Fibroblast of skin of right biceps (primary cell): ENCODE data around the gene BHLHA9.
"Not testable (repeated sequence)": the region's sequence is repeated elsewhere in the genome, so short reads cannot be mapped to it uniquely, and the experiment has no call there.

Experiments used
- DNase-seq: peaks from one replicate; pipeline ENCODE4 v3.0.0-alpha.2; 2013

The BHLHA9 gene

GRCh38 chr17:1302761-1303160, 32.5 kb downstream of the BHLHA9 start:
- DNase-seq, result no peak

DNA sequence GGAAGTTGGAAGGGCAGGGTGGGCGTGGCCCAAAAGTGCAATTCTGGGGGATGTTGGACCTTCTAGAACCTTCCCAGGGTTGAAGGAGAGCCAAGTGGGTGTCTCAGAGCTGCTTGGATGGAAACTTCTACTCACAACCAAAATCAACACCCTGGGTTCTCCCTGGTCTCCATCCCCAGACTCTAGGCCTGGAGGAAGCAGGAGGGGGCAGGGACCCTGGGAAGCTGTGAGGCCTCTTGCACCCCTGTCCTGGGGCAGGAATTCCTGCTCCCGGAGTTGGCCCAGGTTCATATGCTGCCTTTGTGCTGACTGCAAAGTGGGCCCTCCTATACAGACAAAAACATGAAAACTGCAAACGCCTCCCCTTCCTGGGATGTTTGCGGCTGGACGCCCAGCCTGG, 34.3 kb downstream of the BHLHA9 start:
- DNase-seq, result no peak

DNA sequence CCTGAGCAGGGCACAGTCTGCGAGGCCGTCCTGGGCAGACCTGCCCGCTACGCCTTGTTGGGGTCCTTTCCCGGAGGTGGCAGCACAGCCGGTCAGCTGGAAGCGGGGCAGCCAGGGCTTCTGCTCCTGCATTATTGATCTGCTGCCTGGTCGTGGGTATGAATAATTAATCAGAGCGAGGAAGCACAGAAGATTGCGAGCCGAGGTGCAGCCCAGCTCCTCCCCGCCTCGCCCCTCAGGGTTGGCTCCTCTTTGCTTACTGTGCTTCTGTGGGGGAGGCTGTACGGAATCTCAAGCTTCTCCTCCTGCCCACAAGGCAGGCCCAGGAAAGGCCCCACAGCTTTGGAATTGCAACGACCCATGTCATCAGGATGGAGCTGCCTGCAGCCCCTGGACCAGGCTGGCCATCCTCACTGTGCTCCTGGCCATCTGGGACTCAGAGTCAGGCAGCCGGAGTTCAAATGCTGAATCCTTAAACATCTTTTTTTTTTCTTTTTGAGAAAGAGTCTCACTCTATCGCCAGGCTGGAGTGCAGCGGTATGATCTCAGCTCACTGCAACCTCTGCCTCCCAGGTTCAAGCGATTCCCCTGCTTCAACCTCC, 34.8 kb downstream of the BHLHA9 start:
- DNase-seq, result no peak

DNA sequence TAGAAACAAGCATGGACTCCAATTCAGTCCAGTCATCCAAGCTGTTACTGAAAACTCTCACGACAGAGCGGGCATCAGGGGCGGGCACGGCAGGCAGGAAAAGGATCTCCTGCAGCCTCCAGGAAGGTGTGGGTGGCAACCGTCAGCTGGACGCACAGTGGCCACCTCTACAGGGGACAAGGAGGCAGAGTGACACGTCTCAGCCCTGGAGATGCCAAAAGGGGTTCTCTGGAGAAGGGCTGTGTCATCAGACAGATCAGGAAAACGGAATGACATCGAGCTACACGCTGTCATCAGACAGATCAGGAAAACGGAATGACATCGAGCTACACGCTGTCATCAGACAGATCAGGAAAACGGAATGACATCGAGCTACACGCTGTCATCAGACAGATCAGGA, 37.6 kb downstream of the BHLHA9 start:
- not testable (repeated sequence) for DNase-seq

- no peak for DNase-seq
Measured at GRCh38 chr17:1312261-1312870, 42.1 kb downstream of the BHLHA9 start.

- DNase-seq, result no peak
Measured at GRCh38 chr17:1313270-1314005, 43.2 kb downstream of the BHLHA9 start.

DNA sequence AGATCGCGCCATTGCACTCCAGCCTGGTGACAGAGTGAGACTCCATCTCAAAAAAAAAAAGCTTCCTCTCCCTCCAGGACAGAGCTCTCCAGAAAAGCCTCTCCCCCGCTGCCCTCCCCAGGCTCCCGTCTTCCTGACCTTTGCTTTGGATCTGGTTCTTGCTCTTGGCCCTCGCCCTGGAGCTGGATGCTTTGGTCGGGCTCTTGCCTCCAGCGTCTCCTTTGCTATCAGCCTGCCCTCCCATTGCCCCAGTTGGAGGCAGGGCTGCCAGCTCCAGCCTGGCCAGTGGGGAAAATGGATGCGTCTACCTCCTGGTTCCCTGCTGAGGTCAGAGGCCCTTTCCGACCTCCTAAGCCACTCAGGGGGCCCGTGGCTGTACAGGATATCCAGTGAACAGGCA, 45.2 kb downstream of the BHLHA9 start:
- no peak for DNase-seq

- DNase-seq, result no peak
Measured at GRCh38 chr17:1315891-1316403, 45.7 kb downstream of the BHLHA9 start.
